PC-3 (cell line): ENCODE results near the gene LELP1. TPM values are rescaled to one million over a fixed set of nuclear protein-coding genes. Genes with fewer than 3 reads are reported as not detected.

Experiments
- ATAC-seq: fragments of 200-7000 bp; cut with Tn5 transposase; 2 replicates; pipeline ENCODE4 v1.9.1; 2020; ENCODE audit warnings: mild to moderate bottlenecking, moderate library complexity
- BruUV-seq: library from RNA; stranded (reverse); fragments of 400-500 nt; replicated peaks from 2 replicates; lab custom pipeline; 2021; lab: Mats Ljungman, UMichigan
- CTCF ChIA-PET: fragments of 300-600 bp; sonication (Branson Sonifier 250); formaldehyde crosslinking; loops from one replicate; lab custom pipeline; 2022; ENCODE audit warnings: antibody characterized with exemption; lab: Charles Lee
- POLR2A ChIA-PET: fragments of 300-600 bp; sonication (Branson Sonifier 250); formaldehyde crosslinking; loops from one replicate; lab custom pipeline; 2022; ENCODE audit warnings: antibody characterized with exemption; ENCODE audit not compliant: unreplicated experiment; lab: Charles Lee
- DNase-seq: peaks from one replicate; pipeline ENCODE4 v3.0.0-alpha.2; 2015
- H2AFZ ChIP-seq: fragments of 300-600 bp; sonication (generic); 2 replicates; pipeline ENCODE4 v1.6.0; 2016; ENCODE audit warnings: antibody characterized with exemption, low read length
- H3F3A ChIP-seq: fragments of 300-600 bp; sonication (generic); one replicate; pipeline ENCODE4 v1.6.0; 2017; ENCODE audit warnings: antibody characterized with exemption, low read length, control low read depth, mild to moderate bottlenecking; ENCODE audit not compliant: unreplicated experiment
- H3K27ac ChIP-seq: fragments of 300-600 bp; sonication (generic); 2 replicates; pipeline ENCODE4 v1.5.1; 2016; ENCODE audit warnings: mild to moderate bottlenecking, low read length
- H3K27me3 ChIP-seq: fragments of 300-600 bp; sonication (generic); 2 replicates; pipeline ENCODE4 v1.6.1; 2016; ENCODE audit warnings: low read length, mixed read lengths
- H3K36me3 ChIP-seq: fragments of 300-600 bp; sonication (generic); 2 replicates; pipeline ENCODE4 v1.6.1; 2016; ENCODE audit warnings: low read depth, mixed run types, low read length, mixed read lengths
- H3K4me1 ChIP-seq: fragments of 300-600 bp; sonication (generic); 2 replicates; pipeline ENCODE4 v1.5.1; 2016; ENCODE audit warnings: low read length; ENCODE audit not compliant: insufficient read depth
- H3K4me2 ChIP-seq: fragments of 300-600 bp; sonication (generic); 2 replicates; pipeline ENCODE4 v1.6.0; 2016; ENCODE audit warnings: low read length
- H3K4me3 ChIP-seq: fragments of 300-600 bp; sonication (generic); 2 replicates; pipeline ENCODE4 v1.5.1; 2016; ENCODE audit warnings: mild to moderate bottlenecking, low read length, mixed read lengths
- H3K79me2 ChIP-seq: fragments of 300-600 bp; sonication (generic); 2 replicates; pipeline ENCODE4 v1.6.1; 2017; ENCODE audit warnings: low read length, mixed read lengths
- H3K9ac ChIP-seq: fragments of 300-600 bp; sonication (generic); 2 replicates; pipeline ENCODE4 v1.6.0; 2016; ENCODE audit warnings: mild to moderate bottlenecking, low read length
- H3K9me2 ChIP-seq: fragments of 300-600 bp; sonication (generic); replicated peaks from 2 replicates; pipeline ENCODE4 v1.6.1; 2016; ENCODE audit warnings: mixed run types, low read length, mixed read lengths
- H3K9me3 ChIP-seq: fragments of 300-600 bp; sonication (generic); 2 replicates; pipeline ENCODE4 v1.6.1; 2016; ENCODE audit warnings: low read length, mixed read lengths
- H4K20me1 ChIP-seq: fragments of 300-600 bp; sonication (generic); 2 replicates; pipeline ENCODE4 v1.6.1; 2016; ENCODE audit warnings: low read length, mixed read lengths
- EZH2 ChIP-seq: fragments of 300-600 bp; sonication (generic); IDR thresholded peaks from one replicate; pipeline ENCODE4 v1.6.1; 2017; ENCODE audit warnings: antibody characterized with exemption, mild to moderate bottlenecking, low read length; ENCODE audit not compliant: unreplicated experiment
- EZH2phosphoT487 ChIP-seq: fragments of 300-600 bp; sonication (generic); IDR thresholded peaks from 2 replicates; pipeline ENCODE4 v1.6.1; 2018; ENCODE audit warnings: mild to moderate bottlenecking, antibody characterized with exemption, low read length, borderline replicate concordance
- intact Hi-C: fragments of 100-400 bp; cut with micrococcal nuclease; formaldehyde crosslinking; loops from 2 replicates; pipeline ENCODE4 v1.9.0; 2023
- total RNA-seq: library from RNA; depleted of rRNA; stranded (reverse); fragments of >200 nt; gene quantifications from 2 replicates; pipeline ENCODE4 v1.2.3, GENCODE V29; 2014
- TF ChIP-seq, protein P1 (sequence below): fragments of 300-600 bp; sonication (generic); conservative IDR thresholded peaks from 2 replicates; pipeline ENCODE4 v1.5.1; 2017; ENCODE audit warnings: antibody characterized with exemption, low read depth, mild to moderate bottlenecking, low read length

Gene LELP1
- total RNA-seq, 1 experiment from 2014 or later, result not detected

DNA sequence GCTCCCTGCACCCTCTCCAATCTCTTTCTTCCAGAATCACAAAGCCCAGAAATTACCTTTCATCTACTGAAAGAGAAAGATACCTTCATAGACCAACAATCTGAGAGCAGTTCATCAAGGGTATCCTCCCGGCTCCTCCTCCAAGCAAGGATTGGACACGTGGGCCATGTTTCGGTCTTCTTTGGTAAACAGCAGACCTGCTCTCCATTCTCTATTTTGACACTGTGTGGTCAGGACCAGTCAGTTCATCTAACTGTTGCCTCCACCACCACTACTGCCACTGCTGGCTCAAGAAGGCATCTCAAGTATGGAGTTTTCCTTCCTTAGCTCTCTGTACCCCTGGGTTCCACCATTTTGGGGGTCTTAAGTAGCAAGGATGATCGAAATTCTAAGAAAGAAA is 8.0 kb upstream of the LELP1 start:
- DNase-seq (no peak), ATAC-seq (no peak)
- ChIA-PET CTCF (no interaction called here), POLR2A (no interaction called here)
- H3K4me1 ChIP-seq, result no peaks in the 10 kb centered on the region
- no peak overlapping the region for H2AFZ ChIP-seq
- no peak overlapping the region for H3K4me2 ChIP-seq
- intact Hi-C loops, result no loop called here
- no peak overlapping the region for H3K9ac ChIP-seq
- H3F3A ChIP-seq, result no peaks in the 10 kb centered on the region
- no peak overlapping the region for H3K4me3 ChIP-seq
- no peaks in the 10 kb centered on the region for H3K79me2 ChIP-seq
- no peaks in the 10 kb centered on the region for H3K36me3 ChIP-seq
- no peaks in the 10 kb centered on the region for H4K20me1 ChIP-seq
- no peaks in the 10 kb centered on the region for H3K9me3 ChIP-seq
- H3K27ac ChIP-seq, result no peak overlapping the region
- TF ChIP-seq EZH2, result no peak
- TF ChIP-seq EZH2phosphoT487, result no peak
- TF ChIP-seq, protein P1, sequence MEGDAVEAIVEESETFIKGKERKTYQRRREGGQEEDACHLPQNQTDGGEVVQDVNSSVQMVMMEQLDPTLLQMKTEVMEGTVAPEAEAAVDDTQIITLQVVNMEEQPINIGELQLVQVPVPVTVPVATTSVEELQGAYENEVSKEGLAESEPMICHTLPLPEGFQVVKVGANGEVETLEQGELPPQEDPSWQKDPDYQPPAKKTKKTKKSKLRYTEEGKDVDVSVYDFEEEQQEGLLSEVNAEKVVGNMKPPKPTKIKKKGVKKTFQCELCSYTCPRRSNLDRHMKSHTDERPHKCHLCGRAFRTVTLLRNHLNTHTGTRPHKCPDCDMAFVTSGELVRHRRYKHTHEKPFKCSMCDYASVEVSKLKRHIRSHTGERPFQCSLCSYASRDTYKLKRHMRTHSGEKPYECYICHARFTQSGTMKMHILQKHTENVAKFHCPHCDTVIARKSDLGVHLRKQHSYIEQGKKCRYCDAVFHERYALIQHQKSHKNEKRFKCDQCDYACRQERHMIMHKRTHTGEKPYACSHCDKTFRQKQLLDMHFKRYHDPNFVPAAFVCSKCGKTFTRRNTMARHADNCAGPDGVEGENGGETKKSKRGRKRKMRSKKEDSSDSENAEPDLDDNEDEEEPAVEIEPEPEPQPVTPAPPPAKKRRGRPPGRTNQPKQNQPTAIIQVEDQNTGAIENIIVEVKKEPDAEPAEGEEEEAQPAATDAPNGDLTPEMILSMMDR, result no peak
- H3K27me3 ChIP-seq, result peaks cover 68% of the 10 kb centered on the region
- H3K9me2 ChIP-seq, result no peaks in the 10 kb centered on the region
- BruUV-seq, result no TSS peak

DNA sequence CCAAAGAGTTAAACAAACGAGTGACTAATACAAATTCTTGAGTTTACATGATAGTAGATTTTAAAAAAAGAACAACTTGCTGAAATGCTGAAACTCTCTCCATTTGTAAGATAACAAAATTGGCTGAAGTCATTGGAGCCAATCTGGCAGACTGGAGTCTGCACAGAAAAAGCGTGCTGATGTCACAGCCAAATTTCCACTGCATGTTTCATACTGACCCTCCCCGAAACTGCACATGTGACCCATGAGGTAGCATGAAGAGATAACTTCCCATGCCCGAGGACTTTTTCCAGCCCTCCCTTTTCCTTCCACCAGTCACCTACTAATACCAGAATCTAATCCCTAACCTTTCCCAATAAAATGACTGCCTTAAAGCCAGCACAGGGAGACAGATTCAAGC is 1.2 kb upstream of the LELP1 start:
- no peak for ATAC-seq
- intact Hi-C loops, result no loop called here
- H3K4me1 ChIP-seq, result no peaks in the 10 kb centered on the region
- no peaks in the 10 kb centered on the region for H3K9me3 ChIP-seq
- ChIA-PET POLR2A (no interaction called here), CTCF (no interaction called here)
- no peak overlapping the region for H3K9ac ChIP-seq
- H3K36me3 ChIP-seq, result no peaks in the 10 kb centered on the region
- no peaks in the 10 kb centered on the region for H3K9me2 ChIP-seq
- BruUV-seq, result no TSS peak
- no peak overlapping the region for H3K4me2 ChIP-seq
- H3K27ac ChIP-seq, result no peak overlapping the region
- H4K20me1 ChIP-seq, result no peaks in the 10 kb centered on the region
- TF ChIP-seq EZH2phosphoT487, result no peak
- no peak for TF ChIP-seq EZH2
- TF ChIP-seq, protein P1, result no peak
- DNase-seq, result no peak
- no peak overlapping the region for H3K4me3 ChIP-seq
- no peaks in the 10 kb centered on the region for H3F3A ChIP-seq
- H3K27me3 ChIP-seq, result peaks cover 93% of the 10 kb centered on the region
- no peaks in the 10 kb centered on the region for H3K79me2 ChIP-seq
- H2AFZ ChIP-seq, result no peak overlapping the region

DNA sequence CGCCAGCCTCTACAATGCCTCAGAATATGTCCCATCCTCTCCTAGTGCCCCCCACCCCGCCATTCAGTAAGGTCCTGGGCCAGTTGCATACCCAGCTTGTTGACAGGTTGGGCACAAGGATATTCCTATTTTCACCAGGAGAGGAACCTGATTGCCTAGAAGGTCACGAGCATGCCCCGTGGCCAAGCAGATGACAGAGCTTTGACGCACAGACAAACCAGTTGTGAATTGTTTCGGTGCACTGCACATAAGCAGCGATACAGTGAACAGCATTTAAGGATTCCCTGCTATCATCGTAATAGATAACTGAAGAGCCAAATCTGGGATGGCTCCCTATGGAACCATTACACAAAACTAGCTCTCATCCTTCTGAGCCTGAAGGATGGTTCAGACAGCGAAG is 3.4 kb downstream of the LELP1 start:
- no peak for ATAC-seq
- Histone ChIP-seq H3K9ac (no peak overlapping the region), H3K9me2 (no peaks in the 10 kb centered on the region), H3K36me3 (no peaks in the 10 kb centered on the region), H3K27ac (no peak overlapping the region), H4K20me1 (no peaks in the 10 kb centered on the region), H3K4me3 (no peak overlapping the region), H2AFZ (no peak overlapping the region), H3K27me3 (peaks cover 84% of the 10 kb centered on the region), H3K4me2 (no peak overlapping the region), H3F3A (no peaks in the 10 kb centered on the region), H3K9me3 (no peaks in the 10 kb centered on the region), H3K4me1 (no peaks in the 10 kb centered on the region), H3K79me2 (no peaks in the 10 kb centered on the region)
- TF ChIP-seq EZH2phosphoT487 (no peak), EZH2 (no peak)
- TF ChIP-seq, protein P1, result no peak
- ChIA-PET CTCF (interaction anchor here (0.8 kb wide), 1 partner anchor 14 kb away, joined by 3 read pairs; no protein-coding TSS in a partner anchor), POLR2A (no interaction called here)
- no peak for DNase-seq
- no TSS peak for BruUV-seq
- intact Hi-C loops, result no loop called here
